Medulla oblongata (tissue), 1 donor: ENCODE measurements around the gene PHF23.
A peak's percentile ranks its signal among the peaks of the same experiment; 100 is the strongest.
"Not testable (repeated sequence)": the region's sequence is repeated elsewhere in the genome, so short reads cannot be mapped to it uniquely, and the experiment has no call there.

Experiments used
- DNase-seq: peaks from one replicate; pipeline ENCODE4 v3.0.0-alpha.2; 2015; ENCODE audit errors: extremely low spot score

Gene PHF23

DNA sequence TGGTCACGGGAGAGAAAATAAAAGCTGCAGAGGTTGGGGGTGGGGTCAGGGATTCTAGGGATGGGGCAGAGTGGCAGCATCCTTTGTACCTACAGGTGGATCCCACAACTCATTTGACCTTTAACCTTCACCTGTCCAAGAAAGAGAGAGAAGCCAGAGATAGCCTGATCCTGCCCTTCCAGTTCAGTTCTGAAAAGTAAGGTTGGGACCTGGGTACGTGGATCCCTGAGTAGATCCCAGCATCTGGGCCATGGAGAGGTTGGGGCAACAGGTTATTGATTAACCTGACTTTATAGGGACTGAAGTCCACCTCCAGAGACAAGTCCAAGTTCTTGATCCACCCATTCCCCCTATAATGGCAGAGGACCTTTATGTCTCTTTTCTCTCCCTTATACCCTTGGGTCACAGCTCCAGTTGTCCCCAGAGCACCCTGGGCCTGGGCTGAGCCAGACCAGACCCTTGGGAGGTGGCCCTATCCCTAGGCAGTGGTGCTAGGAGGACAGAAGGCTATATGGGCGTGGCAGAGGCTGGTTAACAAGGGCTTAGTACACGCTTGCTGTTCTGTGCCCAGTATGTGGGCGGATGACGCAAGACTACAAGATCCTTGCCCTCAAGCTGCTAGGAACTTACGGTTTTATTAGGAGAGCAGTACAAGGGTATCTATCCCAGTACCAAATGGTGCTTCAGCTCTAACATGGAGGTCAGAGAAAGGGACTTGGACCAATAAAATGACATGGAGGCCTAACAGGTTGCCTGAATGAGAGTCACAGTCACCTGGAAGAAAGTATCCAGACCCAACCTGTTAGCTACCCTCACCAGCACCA, 19.7 kb upstream of the PHF23 start:
- no peak for DNase-seq

DNA sequence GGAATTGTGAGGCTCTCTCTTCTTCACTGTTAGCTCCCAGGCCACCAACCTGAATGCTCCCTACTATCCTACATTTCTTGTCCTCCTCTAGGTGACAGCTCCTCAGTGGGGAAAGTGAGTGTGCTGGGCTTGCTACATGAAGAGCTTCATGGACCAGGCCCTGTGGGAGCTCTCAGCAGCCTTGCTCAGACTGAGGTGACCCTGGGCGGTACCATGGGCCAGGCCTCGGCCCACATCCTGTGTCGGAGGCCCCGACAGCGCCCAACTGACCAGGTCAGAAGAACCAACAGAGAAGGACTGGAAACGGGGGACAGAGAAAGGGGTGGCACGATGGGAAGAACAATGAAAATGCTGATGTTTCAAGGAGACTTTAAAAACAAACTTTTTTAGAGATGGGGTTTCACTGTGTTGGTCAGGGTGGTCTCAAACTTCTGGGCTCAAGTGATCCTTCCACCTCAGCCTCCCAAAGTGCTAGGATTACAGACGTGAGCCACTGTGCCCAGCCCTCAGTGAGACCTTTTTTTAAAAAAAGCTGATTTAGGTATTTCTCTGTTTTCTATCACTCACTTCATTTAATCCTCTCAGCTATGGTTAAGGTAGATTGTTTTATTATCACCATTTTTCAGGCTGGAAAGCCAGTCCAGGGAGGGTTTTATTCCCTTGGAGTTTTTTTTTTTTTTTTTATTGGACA, 17.7 kb upstream of the PHF23 start:
- DNase-seq: no peak

DNA sequence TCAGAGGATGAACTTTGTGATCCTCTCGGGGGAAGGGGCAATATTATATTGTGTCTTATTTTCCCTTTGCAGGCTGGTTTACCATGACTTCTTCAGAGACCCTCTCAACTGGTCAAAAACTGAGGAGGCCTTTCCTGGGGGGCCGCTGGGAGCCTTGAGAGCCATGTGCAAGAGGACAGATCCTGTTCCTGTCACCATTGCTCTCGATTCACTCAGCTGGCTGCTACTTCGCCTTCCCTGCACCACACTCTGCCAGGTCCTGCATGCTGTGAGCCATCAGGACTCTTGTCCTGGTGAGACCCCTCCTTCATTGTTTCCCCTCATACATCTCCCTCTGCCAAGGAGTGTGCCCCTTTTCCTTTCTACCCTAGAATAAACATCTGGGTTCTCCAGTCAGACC, 15.3 kb upstream of the PHF23 start:
- no peak for DNase-seq

DNA sequence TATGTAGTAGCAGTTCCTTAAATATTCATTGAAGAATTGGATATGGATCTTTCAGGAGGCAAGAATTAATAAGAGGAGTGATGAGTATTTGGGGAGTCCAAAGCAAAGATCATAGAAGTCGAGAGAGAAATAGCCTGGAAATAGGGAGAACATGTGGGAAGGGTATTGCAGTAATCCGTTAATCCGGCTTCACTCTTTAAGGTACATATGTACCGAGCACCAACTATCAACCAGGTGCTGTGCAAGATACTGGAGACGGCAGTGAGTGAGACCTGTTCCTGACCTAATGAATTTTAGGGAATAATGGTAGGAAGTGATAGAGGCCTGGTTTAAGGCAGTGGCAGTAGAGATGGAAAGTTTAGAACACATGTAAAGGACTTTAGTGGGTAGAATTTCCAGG, 13.8 kb upstream of the PHF23 start:
- DNase-seq: no peak

DNA sequence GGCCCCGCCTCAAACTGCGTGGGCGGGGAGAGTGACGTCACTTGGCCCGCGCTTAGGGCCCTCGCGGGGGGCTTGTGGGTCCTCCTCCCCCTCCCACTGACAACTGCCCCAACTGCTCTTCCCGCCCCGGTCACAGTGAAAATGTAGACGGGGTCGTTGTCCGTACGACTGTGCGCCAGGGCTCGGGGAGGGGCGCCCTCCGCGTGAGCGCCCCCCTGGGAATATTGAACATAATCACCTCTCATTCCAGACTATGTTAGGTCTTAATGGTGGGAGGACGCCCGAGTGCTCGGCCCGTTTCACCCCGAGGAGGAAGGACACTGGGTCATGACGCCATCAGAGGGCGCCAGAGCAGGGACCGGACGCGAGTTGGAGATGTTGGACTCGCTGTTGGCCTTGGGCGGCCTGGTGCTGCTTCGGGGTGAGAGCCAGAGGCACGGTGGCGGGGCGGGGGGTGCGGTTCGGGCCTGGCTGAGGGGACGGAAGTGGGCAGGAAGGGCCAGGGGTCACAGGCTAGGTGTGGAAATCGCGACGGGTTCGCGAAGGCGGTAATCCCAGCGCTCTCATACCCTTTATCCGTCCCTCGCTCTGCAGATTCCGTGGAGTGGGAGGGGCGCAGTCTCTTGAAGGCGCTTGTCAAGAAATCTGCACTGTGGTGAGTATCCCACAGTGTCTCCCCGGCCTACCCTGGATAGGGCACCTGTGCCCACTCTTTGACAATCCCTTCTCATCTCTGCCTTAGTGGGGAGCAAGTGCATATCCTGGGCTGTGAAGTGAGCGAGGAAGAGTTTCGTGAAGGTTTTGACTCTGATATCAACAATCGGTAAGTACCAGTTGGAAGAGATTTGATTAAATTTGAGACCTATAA, 13.2 kb upstream of the PHF23 start, which contains the start of gene ELP5:
Gene ELP5, plus strand, starts transcription at position 40 of the 868 bp plus-strand sequence. Its CDS starts 336 bp downstream, at position 376.
- DNase-seq: peak; percentile 95

DNA sequence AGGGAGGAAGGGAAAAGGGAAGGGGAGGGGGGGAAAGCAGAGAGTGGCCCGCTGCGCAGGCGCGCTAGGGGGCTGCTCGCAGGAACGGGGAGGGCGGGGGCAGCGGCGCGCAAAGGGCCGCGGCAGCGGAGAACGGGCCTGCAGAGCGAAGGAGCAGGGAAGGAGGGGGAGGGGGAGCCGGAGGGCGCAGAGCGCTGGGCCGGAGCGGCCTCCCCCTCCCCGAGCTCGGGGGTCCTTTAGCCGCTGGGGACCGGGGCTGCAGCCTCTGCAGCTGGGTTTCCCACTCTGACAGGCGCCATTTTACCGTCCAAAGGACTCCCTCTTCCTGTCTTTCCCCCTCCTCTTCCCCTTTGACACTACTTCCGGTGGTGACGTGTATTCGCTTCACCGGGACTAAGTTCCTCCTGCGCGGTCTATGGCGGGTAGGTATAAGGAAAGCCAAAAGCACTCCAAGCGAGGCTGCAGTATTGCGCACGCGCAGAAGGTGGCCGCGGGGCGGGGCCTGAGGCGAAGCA, 12.5 kb upstream of the PHF23 start, which contains the start of gene CTDNEP1:
Gene CTDNEP1, minus strand, starts transcription at position 74 of the 515 bp plus-strand sequence. CDS start 438 bp downstream, outside the sequence.
- DNase-seq: peak; percentile 100

DNA sequence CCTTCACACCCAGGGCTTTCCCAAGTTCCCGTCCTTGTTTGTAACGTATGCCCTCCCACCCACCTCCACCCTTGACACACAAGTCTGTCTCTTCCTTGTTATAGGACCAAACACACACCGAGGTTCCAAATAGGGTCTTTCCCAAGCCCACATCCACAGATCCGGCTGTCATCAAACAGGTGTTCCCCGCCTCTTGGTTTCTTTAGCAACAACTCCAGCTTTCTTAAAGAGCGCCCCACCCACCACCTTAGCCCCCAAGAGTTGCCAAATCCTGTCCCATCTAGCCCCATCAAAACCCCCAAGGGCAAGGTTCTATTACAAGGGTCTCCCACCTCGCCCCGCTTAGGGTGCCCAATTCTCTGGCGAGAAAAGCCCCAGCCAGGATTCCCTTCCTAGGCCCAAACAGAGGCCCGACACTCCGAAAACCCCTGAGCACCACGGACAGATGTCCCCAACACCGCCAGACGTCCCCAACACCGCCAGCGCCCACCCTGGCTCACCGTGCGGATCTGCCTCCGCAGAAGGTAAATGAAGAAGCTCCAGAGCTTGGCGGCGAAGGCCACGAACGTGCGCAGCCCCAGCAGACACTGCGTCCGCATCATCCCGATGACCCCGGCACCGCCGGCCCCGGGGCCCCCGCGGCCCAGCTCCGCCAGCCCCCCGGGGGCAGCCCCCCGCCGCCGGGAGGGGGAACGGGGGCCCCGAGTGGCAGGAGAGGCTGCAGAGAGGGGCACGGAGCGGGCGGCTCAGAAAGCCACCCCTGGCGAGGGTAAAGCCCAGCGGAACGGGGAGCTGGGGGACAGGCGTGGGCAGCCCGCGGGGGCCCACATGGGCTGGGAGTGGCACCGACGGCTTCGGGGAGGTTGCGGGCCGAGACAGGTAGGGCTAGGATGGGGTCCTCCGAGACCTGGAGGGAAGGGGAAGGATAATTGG, 11.7 kb upstream of the PHF23 start:
- no peak for DNase-seq

DNA sequence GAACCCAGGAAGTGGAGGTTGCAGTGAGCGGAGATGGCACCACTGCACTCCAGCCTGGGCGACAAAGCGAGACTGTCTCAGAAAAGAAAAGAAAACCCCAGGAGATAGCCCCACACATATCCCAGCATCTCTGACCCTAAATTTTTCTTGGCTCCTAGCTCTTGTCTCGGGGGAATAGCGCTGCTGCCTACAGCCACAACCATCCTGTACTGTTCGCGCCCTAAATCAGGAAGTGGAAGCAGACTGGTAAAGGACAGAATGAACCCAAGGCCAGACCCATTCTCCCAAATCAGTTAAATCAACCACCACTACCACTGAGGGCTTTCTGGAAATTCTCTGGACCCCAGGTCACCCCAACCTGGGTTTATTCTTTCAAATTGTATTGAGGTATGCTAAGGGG, 10.6 kb upstream of the PHF23 start:
- no peak for DNase-seq

DNA sequence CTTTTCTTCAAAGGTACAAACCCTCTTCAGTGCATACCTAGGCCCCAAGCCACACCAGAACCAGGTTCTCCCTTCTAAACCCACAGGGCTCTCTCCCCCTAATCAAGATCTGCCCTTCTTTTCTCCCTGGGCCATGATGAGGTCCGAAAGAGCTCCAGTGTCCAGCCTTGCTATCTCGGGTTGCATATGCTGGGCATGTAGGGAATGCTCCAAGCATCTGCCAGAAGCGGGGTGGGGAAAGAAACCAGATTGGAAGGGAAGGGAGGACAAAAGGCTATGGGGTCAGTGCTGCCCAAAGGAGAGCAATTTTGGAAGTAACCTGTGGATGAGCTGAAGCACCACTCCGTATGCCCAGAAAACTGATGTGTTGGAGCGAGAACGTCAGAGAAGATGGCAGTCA, 10.0 kb upstream of the PHF23 start:
- DNase-seq: no peak

DNA sequence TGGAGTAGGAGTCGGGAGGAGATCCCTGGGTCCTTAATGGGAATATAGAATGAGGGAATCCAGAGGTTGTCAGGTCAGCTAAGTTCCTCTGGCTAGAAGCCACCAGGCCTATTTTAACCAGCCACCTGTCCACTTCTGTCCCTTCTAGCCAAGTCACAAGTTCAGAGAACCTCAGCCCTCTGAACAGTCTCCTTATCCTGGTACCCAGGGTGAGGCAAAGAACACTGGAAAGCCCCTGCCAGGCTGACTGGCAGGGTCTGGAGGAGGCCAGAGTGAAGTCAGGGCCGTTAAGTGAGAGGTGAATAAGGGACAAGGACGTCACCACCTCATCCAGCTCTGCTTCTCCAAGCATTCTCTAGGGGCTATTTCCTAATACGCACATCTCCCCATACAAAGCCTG, 9.5 kb upstream of the PHF23 start:
- DNase-seq: no peak

DNA sequence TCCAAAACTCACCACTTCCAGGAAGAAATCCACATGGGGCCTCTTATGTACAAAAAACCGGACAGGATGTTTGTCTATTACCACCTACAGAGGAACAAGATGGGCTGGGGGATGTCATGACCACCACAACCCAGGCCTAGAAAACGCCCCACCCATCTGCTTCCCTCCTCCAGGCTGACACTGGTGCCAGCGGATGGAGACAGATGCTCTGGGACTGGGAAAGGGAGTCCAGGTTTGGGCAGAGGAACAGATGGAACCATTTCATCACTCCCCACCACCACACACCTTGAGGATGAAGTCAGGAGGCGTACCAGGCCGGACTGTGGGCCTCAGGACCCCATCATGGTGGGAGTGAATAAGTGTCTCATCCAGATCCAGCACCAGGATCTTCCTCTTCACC, 7.5 kb upstream of the PHF23 start:
- no peak for DNase-seq

DNA sequence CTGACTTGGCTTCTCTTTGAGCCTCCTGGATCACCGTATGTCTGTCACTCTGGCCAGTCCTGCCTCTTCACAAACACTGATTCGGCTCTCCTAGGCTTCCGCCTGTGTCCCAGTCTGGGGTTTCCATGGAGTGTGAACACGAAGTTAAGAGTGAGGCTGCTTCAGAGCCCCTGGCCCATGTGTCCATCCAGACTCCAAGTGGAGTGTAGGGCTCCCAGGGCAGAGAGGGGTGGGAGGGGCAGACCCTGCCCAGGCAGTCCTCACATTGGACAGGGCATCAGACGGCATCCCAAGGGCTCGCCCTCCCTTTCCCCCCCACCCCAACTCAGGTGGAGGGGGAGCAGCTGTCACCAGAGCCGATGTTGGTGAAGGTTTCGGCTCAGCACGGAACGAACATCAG, 4.6 kb upstream of the PHF23 start:
- DNase-seq: not testable (repeated sequence)

DNA sequence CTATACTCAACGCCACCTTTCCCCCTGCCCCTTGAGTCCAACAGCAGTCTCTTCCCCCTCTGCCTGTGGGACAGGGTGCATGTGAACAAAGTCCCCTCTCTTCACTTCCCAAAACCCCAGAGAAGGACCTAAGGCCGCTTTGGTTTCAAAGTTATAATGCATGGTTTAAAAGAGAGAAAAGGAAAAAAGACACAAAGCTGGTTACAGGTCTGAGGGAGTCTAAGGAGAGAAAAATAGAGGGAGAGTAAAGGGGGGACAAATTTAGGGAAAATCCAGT, 4.1 kb upstream of the PHF23 start:
- DNase-seq: no peak

DNA sequence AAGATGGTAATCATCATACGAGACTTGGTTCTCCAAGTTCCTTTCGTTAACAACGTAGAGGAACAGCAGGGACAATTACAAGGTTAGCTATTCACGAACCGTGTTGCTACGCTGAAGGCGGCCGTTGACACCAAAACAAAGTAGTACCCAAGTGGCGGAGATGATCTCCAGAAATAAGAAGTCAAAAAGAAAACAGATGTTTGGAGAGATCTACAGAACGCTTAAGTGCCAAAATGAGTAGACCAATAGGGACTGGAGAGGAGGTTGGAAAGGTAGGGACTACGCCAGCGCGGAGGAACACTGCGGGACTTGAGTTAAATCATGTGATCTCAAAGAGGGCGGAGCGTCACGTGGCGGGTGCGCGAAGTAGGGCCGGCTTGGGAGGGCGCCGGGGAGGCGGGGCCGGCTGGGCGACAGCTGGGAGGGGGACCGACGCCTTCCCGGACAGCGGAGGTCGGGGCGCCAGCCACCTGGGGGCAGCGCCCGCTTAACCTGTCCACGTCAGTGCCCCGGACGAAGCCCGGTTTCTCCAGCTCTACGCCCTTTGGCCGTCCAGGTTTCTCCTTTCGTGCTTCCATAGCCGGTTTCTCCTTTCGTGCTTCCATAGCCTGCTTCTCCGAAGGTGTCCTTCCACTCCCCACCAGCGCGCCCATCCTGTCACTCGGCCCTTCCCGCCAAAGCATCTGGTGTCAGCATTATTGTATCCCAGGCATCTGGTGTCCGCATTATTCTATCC, 3.6 kb upstream of the PHF23 start:
- peak; percentile 95 for DNase-seq

DNA sequence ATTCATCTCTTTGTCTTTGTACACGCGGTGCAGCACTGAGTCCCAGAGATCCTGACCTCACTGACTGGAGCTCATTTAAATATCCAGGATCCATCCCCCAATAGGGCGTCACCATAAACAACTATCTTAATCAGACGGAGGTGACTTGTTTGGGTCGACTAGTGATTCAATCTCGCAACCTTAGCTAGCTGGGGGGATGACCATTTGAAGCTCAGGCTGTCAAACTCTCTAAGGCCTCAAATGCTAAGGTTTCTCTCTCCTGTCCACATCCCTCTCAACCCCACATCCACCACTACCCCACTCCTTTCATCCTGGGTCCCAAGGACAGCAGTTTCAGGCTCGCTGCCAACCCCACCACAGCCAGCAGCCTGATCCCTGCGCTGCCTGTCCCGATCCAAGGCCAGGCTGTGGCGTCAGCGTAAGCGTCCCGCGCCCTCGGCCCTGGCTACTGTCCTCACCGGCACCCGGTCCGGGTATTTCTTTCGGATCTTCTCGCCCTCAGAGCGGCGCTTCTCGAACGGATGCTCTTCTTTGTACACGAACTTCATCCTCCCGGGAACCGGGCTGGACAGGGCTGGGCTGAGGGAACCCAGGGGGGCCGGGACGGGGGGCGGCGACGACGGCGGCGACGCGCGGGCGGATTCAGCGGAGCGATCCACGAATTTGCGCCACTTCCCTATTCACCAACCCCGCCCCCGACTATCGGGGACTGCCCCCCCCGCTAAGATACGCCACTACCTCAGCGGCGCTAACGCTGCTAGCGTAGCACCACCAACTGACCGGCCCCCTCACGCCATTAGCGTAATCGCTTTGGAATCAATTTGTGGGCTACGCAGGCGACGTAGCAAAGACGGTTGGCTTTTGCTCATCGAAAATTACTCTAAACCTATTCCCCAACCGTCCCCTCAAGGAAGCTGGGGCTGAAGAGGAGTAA, 2.8 kb upstream of the PHF23 start, which contains the start of gene GABARAP:
Gene GABARAP, minus strand, starts transcription at position 667 of the 934 bp plus-strand sequence. Its CDS starts 119 bp downstream, at position 548.
- DNase-seq: peak; percentile 96

DNA sequence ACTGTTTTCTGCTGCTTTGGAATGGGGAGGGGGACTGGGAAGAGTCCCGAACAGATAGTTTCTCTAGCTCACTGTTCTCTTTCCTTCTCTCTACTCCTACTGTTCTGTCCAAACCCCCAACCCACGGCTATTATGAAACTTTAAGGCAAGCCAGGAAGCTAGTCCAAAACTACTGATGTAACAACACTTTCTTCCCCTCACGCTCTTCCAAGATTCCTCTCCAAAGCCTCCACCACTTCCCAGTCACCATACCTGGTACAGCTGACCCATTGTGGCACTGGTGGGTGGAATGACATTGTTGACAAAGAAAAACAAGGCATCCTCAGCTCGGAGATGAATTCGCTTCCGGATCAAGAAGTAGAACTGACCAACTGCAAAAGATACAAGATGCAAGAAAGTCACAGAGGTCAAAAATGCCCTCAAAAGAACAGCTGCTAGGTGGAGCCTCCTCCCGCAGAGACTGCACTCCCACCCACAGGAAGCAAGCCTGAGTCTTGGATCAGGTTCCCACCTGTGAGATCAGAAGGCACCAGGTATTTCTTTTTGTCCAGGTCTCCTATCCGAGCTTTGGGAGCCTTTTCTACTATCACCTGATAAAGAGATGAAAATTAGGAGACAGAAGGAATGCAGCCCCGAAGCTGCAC, 2.0 kb upstream of the PHF23 start:
- DNase-seq: no peak

DNA sequence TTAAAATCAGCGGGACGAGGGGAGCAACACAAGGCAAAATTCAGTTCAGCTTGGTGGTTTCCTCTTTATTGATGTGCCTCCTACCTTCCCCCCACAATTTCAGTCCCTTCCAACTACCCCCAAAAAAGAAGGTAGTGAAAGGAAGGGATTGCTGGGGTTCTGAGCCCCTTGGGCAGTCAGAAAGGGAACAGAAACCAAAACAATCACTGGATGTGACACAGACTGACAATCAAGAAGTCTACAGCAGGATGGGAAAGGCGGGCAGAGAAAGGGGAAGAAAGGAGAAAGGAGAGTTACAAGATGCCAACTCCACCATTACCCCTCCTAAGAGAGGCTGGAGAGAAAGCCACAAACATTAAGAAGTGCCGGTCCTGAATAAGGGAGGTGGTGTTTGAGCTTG, 1.1 kb upstream of the PHF23 start:
- DNase-seq: peak; percentile 78

DNA sequence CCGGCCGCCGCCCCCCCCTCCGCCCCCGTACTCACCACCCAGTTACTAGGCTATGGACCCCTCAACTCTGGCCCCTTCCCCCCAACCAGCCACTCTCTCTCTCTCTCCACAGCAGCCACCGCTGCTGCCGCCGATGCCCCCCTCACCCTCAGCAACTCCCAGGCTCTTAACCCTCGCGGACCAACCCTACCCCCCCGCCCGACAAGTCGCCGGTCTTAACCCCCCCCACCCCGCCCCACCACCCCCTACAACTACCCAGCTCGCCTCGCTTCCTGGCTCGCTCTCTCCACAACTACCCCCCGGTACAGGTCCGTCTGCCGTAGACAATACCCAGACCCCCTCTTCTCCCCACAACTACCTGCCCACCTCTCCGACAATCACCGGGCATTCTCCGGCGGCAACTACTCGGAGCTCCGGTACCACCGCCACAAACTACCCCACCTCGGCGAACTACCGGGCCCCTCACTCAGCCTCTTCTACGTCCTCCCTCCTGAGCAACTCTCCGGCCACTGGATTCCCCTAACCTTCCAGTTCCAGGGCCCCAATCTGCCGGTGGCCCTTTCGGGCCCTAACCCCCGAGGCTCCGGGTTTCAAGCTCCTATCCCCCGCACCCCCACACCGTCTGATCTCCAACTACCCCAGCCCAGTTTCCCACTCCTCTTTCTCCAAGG, 702 bp downstream of the PHF23 start:
- DNase-seq: no peak
